ENCODE results near the gene TSPAN9. TPM values are rescaled to one million over a fixed set of nuclear protein-coding genes. Genes with fewer than 3 reads are reported as not detected.

Gene TSPAN9
- total RNA-seq, 1 experiment from 2014 or later = 11.0 TPM

DNA sequence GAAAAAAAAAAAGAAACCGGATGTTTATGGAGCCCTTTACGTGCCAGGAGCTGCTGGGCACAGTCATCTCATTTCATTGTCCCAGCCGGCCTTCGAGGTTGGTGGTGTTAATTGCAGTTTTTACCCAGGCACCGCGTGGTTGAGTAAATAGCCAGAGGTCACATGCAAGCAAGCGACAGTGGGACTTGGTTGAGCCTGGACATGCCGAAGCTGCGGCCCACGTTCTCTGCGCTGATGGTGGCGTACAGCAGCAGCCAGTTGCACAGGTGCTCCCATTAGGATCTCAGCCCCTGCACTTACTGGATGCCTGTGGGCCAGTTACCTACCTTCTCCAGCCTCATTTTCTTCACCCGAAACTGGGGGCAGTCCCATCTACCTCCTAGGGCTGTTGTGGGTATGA, 54.0 kb downstream of the TSPAN9 start:
- DNase-seq (ENCODE audit: low read depth) = no peak
- in situ Hi-C loops (cut with HindIII; ENCODE audit: low pct_unique_long_range_greater_than_20kb, low sequenced_read_pairs) = no loop called here

DNA sequence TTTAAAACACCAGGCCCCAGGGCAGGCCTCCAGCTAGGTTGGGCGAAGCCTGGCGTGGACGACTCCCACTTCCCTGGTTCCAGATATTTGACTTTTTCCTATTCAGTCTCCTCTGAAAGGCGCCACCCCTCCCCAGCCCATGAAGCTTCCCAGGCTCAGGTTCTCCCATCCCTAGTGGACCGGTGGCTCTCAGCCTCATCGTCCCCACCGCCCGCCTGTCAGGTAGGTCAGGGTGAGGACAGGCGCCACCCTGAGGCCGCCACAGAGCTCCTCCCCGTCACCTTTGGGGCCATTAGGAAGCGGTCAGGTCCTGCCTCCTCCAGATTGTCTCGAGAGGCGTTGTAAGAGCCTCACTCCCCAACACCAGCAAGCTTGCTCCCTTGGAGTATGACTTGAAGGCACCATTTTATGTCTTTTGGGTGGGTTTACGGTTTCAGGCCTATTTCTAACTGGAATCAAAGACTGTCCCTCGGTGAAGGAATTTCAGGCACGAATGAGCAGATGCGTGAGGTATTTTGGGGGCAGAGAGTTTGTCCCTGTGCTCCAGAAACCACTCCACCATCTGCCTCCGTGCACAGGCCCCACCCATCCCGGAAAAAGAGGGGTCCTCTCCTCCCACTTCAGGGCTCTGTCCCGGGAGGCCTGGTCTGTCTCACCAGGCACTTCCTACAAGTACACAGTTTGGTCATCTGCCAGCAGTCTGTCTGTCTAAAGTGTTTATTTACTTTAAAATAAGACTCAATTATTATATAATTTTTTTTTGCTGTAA, 55.6 kb downstream of the TSPAN9 start:
- DNase-seq (ENCODE audit: low read depth) = no peak
- in situ Hi-C loops (cut with HindIII; ENCODE audit: low pct_unique_long_range_greater_than_20kb, low sequenced_read_pairs) = no loop called here

DNA sequence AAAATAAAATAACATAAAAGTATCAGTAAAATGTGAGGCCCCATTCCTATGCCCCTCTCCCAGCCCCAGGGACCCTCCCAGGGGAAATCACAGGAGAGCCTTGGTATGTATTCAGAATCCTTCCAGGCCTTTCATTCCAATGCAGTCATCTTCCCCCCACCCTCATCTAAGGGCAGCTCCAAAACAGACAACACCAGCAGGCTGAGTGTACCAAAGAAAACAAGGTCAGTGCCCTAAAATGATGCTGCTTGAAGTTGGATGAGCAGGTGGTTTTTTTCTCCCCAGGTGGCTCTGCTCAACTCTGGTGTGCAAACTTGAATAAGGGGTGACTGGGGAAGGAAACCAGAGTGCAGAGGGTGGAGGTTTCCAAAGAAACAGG, 56.2 kb downstream of the TSPAN9 start:
- no peak for DNase-seq (ENCODE audit: low read depth)
- in situ Hi-C loops (cut with HindIII; ENCODE audit: low pct_unique_long_range_greater_than_20kb, low sequenced_read_pairs) = no loop called here

DNA sequence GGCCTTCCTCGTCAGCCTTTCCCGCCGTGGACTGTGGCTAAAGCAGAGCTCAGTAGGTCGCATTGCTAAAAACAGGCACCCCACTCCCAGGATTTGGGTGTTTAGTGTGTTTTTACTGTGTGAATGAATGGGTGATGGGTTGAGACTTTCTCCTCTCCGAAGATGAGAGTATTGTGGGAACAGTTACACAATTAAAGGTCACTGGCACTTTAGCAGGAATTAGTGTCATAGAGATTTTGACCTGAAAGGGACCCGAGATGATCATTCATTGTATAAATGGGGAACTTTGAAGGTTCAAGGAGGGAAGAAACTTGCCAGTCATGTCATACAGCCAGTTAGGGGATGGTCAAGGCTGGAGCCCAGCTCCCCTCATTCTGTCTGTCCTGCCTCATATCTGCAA, 56.9 kb downstream of the TSPAN9 start:
- DNase-seq (ENCODE audit: low read depth) = no peak
- in situ Hi-C loops (cut with HindIII; ENCODE audit: low pct_unique_long_range_greater_than_20kb, low sequenced_read_pairs) = no loop called here

DNA sequence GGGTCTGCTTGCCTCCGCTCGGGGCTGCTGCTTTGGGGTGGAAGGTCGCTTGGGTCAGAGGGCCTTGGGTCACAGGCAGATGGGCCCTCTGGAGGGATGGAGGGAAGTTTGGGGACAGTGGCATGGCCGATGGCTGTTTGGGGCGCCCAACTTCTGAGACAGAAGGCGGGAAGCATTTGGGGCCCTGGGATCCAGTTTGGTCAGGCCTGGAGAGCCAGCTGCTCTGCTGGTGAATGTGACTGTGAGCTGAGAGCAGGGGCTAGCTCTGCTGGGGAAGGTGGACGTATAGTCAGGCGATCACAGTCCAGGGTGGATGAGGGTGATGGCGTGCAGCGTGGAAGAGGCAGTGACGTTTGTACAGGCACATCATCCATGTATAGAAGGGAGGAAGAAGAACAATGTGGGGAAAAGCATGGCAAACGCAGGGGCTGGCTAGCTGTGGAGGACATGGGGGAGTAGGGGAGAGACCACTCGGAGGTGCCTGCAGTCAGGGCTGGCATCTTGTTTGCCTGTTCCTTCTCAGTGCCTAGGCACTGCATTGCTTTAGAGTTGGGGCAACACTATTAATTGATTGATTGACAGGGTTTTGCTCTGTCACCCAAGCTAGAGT, 57.5 kb downstream of the TSPAN9 start:
- DNase-seq (ENCODE audit: low read depth) = no peak
- in situ Hi-C loops (cut with HindIII; ENCODE audit: low pct_unique_long_range_greater_than_20kb, low sequenced_read_pairs) = no loop called here

DNA sequence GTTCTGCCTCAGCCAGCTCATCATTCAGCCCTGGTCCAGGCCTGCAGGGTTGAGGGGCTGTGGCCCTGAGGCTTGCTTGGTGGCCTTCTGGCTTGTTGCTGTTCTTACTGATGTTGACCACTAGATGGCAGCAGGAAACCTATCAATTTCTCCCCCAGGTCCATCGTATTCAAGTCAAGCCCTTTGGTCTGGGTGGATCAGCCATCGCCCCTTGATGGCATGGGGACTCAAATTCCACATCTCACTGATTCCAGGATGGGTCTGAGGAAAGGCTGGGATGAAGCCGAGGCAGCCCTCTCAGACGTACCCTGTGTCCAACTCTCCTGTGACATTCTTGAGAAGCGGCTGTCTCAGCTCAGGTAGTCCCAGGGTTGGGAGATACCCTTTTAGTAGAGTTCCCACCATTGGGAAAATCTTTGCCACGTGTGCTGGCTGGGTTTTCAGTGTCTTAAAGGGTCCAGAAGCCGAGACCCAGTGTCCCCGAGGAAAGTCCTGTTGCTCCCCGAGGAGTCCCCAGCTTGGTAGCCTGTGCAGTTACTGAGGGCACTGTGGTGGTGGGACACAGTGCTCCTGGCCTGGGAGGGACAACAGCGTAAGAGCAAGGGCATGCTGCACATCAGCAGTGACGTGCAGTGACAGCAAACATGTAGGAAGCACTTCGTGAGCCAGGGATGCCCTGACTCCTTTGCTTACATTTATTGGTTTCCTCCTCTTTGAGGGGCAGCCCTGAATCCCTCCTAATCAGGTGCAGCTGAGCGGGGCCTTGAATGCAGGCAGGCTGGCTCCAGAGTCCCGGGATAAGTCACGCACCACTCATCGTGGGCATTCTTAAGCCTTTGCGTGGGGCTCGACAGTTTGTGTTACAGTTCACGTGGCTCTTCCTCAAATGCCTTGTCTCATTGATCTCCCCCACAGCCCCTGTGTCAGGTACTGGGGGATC, 58.6 kb downstream of the TSPAN9 start:
- in situ Hi-C loops (cut with HindIII; ENCODE audit: low pct_unique_long_range_greater_than_20kb, low sequenced_read_pairs) = no loop called here
- peak; percentile 48 for DNase-seq (ENCODE audit: low read depth)

DNA sequence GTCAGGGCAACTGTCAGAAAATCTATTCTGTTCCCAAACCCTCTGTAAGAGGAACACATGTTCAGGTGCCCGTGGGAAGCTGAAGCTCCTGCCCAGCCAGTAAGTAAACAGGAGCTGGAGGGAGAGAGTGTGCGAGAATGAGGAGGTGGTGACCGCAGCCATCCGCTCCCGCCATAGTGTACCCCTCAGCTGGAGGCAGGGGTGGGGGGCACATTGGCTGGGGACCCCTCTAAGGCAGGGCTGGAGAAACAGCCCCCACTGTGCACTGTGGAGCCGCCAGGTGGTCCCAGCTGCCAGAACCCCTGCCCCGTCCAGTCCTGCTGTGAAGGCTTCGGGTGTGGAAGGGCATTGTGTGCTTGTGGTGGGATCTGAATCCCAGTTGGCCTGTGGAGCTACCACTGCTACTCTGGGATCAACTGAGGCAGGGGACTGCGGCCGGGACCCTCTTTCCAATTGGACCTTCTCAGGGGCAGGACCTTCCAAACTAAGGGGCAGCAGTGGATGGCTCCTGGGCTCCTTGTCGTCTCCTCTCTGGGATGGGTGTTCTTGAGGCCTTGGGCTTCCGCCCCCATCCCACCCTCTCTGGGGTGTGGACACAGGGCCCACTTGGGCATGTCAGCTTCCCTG, 59.6 kb downstream of the TSPAN9 start:
- in situ Hi-C loops (cut with HindIII; ENCODE audit: low pct_unique_long_range_greater_than_20kb, low sequenced_read_pairs) = no loop called here
- no peak for DNase-seq (ENCODE audit: low read depth)

DNA sequence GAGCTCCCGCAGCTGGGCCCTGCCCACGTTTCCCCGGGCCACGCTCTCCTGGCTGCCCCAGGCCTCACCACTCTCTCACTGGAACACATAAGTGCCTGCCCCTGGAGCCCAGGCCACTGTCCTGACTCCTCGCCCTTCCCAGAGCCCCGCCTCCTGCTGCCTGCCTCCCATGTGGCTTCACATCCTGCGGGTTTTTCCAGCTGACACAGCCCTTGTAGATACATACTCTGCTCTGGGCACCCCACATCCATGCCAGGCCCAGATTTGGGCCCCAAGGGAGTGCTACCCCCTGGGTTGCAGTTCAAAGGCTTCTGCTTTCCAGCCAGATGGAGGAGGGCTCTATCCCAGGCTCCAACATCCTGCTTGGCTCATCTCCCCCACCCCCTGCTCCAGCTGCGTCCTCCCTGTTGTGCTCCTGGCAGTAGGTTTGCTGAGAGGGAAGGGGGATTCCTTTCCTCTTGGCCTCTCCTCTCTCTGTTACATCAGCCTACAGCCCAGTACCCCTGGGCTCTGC, 60.1 kb downstream of the TSPAN9 start:
- in situ Hi-C loops (cut with HindIII; ENCODE audit: low pct_unique_long_range_greater_than_20kb, low sequenced_read_pairs) = no loop called here
- no peak for DNase-seq (ENCODE audit: low read depth)

DNA sequence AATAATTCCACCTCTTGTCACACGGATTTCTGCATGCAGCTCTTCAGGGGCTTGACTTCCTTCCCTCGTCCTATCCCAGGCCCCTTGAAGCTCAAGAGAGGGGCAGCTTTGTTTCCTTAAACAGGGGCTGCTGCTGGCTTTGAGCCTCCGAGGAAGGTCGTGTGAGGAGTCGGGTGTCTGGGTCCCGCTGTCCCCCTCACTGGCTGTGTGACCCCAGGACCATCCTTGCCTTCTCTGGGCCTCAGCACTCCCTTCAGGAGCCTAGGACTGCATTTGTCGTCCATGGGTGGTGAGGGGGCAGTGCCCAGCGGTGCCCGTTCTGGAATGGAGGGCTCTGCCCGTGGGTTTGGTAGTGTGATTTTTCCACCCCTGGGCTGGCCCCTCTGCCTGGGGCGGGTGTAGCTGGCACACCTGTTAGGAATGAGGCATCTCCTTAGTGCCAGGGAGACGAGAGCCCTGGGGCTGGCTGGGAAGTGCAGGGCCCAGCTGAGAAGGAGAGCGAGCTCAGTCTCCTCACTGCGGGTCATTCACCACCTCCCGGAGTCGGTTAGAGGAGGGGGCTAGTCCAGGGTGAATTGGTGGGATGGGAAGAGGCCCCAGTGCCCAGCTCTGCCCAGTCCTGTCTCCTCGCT, 60.8 kb downstream of the TSPAN9 start:
- in situ Hi-C loops (cut with HindIII; ENCODE audit: low pct_unique_long_range_greater_than_20kb, low sequenced_read_pairs) = no loop called here
- no peak for DNase-seq (ENCODE audit: low read depth)

DNA sequence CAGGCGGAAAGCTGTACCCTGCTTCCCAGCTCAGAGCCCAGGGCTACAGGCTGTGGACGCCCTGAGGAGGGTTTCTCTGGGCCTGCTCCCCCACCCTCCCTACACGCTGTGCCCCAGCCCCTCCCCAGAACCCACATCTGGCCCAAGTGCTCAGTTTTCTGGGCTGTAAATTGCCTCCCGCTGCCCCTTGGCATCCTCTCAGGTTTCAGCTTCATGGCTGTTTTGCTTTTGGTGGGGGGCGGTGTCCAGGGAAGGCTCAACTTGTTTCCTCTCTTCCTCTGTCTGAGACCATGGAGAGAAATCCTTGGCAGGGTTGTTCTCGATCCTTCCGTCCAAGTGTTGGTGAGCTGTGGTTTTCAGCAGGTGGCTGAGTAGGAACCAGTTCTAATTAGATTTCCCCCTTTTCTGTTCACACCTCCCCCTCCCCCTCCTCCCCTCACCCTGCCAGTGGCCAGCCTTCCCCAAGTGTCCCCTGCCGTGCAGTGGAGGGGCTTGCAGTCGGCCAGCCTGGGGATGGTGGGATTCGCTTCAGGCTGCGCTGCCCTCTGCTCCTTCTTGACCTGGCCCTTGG, 61.8 kb downstream of the TSPAN9 start:
- in situ Hi-C loops (cut with HindIII; ENCODE audit: low pct_unique_long_range_greater_than_20kb, low sequenced_read_pairs) = no loop called here
- no peak for DNase-seq (ENCODE audit: low read depth)

DNA sequence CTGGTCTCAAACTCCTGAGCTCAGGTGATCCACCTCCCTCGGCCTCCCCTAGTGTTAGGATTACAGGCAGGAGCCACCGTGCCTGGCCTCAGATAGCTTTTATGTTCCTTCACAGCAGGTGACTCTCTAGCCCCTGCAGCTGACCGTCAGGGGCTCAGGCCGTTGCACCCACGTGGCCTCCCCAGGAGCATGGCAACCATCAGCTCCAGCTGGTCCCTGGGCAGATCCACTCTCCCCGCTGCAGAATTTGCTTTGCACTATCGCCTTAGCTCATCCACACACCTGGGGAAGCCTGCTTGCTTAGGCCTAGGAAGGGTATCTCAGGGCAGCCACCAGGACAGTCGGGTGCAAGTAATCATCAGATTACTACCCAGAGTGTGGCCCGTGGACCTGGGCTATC, 62.6 kb downstream of the TSPAN9 start:
- in situ Hi-C loops (cut with HindIII; ENCODE audit: low pct_unique_long_range_greater_than_20kb, low sequenced_read_pairs) = no loop called here
- no peak for DNase-seq (ENCODE audit: low read depth)

DNA sequence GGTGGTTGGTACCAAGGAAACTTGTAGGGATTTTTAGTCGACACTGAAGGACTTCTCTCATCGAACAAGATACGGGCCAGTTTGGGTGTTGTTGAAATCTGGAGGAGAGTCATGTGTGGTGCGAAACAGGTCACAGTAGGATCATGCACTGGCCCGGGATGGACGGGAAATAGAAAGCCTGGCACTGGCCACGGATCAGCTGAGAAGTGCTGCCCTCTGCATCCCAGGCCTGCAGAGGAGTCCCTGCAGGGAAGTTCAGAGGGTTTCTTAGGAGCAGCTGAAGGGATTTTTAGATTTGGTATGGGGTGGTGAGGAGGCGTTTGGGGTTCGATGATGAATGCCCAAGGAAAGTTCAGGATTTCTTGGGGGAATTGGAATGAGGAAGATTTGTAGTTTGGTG, 63.1 kb downstream of the TSPAN9 start:
- in situ Hi-C loops (cut with HindIII; ENCODE audit: low pct_unique_long_range_greater_than_20kb, low sequenced_read_pairs) = no loop called here
- no peak for DNase-seq (ENCODE audit: low read depth)

DNA sequence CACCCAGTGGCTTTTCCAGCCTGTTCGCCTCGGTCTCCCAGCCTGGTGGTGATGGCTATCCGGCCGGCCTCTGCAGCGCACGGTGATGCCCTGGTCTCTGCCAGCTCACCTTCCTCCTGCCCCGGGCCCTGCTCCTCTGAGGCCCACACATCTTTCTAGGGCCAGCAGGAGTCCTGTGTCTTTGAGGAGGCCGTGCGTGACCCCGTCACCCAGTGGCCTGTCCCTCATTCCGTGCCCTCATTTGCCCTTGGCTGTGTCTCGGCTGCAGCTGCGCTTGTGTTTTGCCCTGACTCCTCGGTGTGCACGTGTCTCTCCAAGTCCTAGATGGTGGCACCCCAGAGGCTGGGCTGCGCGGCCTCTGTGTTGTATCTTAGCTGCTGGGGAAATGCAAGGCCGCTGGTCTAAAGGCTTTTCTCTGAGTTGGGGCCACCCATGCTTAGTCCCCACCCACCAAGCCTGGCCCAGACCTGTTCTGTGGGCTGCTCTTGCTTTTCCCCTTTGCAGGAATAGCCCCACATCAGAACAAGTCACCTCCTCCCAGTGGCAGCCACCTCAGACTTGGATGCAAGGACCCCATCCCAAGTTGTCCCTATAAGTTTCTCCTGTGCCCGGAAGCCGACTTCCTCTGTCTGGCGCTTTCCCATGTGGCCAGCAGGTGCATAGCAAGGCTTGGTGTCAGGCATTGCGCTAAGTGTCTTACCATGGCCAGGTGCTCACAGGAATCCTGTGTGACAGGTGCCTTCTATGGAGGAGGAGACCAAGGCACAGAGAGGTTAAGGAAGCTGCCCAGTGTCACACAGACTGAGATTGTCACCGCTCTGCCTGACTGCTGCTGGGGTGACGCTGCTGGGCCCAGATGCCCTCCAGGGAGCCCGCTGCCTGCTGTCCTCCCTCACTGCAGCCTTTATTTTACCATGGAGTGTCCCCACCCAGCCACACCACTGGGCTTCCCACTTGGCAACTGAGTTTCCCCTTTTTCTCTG, 64.5 kb downstream of the TSPAN9 start:
- DNase-seq (ENCODE audit: low read depth) = no peak
- in situ Hi-C loops (cut with HindIII; ENCODE audit: low pct_unique_long_range_greater_than_20kb, low sequenced_read_pairs) = no loop called here

DNA sequence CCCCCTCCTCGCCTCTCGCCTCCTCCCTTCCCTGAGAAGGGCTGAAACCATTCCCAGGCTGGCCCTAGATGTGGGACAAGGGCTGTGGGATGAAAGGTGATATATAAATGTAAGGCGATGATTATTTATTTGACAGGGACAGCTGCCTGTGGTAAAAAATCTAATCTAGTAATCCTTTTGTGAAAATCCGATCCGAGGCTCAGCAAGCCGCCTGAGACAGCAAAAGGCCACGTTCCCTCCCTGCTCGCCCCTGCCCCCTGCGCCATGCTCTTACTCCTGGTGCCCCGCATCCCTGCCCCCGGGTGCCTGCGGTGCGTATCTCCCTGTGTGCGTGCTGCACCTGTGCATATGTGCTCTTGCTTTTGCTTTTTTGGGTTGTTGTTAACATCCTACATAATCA, 65.2 kb downstream of the TSPAN9 start:
- in situ Hi-C loops (cut with HindIII; ENCODE audit: low pct_unique_long_range_greater_than_20kb, low sequenced_read_pairs) = no loop called here
- no peak for DNase-seq (ENCODE audit: low read depth)

DNA sequence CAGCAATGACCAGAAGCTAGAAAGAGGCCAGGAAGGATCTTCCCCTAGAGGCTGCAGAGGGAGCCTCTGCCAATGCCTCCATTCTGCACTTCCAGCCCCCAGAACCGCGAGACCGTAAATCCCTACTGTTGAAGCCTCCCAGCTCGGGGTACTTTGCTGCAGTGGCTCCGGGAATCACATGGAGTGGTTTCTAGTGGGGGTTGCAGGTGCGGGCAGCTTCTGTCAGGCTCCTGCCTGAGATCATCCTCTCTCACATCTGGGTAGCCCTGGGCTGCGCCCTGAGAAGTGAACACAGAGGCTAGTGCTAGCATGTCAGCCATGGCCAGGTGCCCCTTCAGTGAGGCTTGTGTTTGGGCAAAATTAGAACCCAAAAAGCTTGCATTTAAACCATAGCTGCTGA, 67.3 kb downstream of the TSPAN9 start:
- no peak for DNase-seq (ENCODE audit: low read depth)
- in situ Hi-C loops (cut with HindIII; ENCODE audit: low pct_unique_long_range_greater_than_20kb, low sequenced_read_pairs) = no loop called here

DNA sequence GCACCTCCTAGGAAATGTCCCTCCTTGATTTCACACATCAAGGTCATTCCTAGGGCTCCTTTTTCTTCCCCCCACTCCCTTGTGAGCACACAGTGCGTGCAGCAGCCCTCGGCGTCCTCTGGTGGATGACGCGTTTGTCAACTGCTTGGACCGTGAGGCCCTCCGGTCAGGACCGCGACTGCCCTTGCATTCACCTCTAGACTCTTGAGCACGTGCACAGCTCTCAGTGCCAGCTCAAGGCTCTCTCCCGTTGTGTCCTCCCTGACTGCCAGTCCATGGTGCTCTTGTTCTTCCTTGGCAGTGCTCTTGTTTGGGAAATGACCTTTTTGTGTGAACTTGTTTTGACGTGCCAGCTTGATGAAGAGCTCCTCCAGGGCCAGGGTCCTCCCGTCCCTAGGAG, 67.9 kb downstream of the TSPAN9 start:
- in situ Hi-C loops (cut with HindIII; ENCODE audit: low pct_unique_long_range_greater_than_20kb, low sequenced_read_pairs) = no loop called here
- DNase-seq (ENCODE audit: low read depth) = no peak
